NCI-H524 treated with DMSO at 0.1 percent for 48 hours (cell line): ENCODE measurements around the gene SCTR.

Experiments
- DNase-seq: peaks from one replicate; lab custom pipeline; 2025; lab: John Stamatoyannopoulos, UW

Gene SCTR

GRCh38 chr2:119429225-119429981 is 94.9 kb downstream of the SCTR start:
- no peak for DNase-seq

GRCh38 chr2:119428488-119429224 is 95.6 kb downstream of the SCTR start:
- no peak for DNase-seq

DNA sequence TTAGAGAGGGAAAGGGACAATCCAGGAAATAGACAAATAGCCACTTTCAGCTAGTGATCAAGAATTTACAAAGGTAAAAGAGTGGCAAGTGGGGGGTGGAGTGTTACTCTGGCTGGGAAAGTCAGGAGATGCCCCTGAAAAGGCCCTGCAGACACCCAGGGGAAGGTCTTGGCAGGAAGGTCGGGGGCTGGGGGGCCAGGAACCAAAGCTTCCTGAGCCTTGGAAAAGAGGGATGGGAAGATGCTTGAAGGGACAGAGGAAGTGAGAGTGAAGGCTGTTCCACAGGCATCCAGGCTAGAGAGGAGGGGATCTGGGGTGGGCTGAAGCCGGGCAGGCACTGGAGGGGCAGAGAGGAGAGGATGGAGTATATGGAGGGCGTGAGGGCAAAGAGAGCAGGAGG is 96.5 kb downstream of the SCTR start:
- no peak for DNase-seq

- no peak for DNase-seq
Observed at GRCh38 chr2:119426801-119427395, 97.4 kb downstream of the SCTR start.

DNA sequence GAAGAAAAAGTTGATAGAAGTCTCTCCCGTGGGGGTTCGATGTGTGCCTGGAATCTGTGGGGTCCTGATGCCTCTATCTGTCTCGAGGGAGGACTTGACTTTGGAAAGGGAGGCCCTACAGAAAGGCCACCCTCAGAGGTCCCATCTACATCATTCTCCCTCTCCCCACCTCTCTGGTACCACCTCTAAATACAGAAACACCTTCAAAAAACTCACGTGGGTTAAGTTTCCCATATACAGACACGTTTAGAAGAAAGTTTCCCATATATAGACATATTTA is 97.9 kb downstream of the SCTR start:
- no peak for DNase-seq

GRCh38 chr2:119425620-119426395 is 98.5 kb downstream of the SCTR start:
- no peak for DNase-seq

GRCh38 chr2:119425119-119425405 is 99.2 kb downstream of the SCTR start:
- no peak for DNase-seq

DNA sequence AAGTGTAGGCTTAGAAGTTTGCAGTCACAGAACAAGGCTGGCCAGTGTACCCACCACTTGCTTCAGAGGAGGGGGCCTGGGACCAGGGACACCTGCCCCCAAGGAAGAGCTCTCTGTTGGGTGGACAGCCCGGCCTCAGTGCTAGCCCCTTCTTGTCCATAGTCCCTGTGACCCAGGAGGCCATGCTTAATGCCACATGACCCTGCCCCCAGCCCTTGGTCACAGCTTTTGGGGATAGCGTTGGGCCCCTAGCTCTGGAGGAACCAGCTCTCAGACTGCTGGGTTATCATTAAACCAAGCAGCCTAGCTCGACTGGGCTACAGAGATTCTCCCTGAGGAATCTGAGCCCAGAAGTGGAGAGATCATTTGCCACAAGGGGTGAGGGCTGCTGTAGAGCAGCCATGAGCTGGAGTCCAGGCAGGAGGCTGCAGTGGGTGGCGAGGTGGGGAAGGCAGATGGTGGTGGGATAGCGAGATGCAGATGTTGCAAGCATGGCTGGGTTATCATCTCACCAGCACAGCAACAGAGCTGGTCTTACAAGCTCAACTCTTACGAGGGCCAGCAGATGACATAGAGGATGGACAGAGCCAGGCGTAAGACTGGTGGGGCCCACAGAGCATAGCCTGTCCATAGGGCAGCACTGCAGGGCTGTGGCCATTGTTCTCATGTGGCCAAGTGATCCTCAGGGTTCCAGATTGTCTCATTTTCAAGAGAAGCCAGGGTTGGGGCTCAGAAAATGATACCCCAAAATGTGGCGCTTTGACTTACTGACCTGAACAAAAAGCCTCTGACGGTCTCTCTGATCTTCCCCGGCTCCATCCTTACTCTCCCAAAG is 99.8 kb downstream of the SCTR start:
- DNase-seq: no peak

- no peak for DNase-seq
Observed at GRCh38 chr2:119423811-119424210, 100.5 kb downstream of the SCTR start.

DNA sequence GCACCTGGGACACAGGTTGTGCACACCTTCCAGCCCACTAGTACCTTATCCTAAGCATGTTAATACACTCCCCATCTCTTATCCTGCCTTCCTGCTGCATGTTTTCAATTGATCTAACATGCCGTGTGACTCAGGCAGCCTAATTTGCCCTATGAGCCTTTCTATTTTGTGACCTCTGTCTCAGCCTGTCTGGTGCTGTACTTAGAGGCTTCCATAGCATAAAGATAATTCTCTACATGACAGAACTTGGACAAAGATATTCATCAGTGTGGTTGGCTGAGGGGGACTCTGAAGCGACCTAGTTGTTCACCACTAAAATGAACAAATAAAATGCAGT is 101.2 kb downstream of the SCTR start:
- DNase-seq: no peak

DNA sequence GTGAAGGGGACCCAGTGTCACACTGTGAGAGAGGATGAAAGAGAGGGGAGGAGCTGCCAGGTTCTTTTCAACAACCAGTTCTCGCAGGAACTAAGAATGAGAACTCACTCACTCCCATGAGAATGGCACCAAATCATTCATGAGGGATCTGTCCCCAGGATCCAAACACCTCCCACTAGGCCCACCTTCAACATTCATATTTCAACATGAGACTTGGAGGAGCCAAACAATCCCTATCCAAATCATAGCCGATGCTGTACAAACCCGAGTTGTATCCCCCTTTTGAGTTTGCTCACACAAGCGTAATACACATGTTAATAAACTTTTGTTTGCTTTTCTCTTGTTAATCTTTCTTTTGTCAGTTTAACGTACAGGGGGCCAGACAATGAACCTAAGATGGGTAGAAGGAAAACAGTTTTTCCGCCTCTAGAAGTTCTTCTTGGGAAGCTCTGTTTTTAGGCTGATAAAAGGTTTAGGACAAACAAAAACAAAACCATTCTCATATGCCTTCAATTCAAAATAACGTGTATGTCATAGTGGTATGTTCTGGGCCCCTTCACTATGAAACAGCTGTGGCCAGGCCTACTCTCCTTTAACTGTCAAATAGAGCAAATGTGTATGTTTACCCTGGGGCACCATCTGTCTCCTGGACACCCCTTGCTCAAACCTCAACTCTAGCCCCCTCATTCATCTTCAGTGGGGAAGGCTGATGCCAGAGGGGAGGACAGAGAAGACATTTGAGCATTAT is 101.7 kb downstream of the SCTR start:
- DNase-seq: no peak

GRCh38 chr2:119421741-119422140 is 102.5 kb downstream of the SCTR start:
- DNase-seq: no peak

- DNase-seq: no peak
Observed at GRCh38 chr2:119421304-119421703, 103.0 kb downstream of the SCTR start.

DNA sequence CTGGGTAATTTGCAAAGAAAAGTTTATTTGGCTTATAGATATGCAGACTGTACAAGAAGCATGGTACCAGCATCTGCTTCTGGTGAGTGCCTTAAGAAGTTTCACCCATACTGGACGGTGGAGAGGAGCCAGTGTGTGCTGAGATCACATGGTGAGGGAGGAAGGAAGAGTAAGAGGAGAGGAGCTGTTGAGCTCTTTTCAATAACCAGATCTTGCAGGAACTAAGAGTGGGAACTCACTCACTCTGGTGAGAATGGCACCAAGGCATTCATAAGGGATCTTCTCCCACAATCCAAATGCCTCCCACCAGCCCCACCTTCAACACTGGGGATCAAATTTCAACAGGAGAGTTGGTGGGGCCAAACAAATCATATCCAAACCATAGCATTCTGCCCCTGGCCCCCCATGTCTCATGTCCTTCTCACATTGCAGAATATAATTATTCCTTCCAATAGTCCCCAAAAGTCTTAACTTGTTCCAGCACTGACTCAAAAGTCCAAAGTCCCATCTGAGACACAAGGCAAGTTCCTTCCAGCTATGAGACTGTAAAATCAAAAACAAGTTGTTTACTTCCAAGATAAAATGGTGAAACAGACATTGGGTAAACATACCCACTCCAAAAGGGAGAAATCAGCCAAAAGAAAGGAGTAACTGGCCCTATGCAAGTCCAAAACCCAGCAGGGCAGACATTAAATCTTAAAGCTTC is 104.3 kb downstream of the SCTR start:
- no peak for DNase-seq

- DNase-seq: no peak
Observed at GRCh38 chr2:119419065-119419464, 105.2 kb downstream of the SCTR start.

DNA sequence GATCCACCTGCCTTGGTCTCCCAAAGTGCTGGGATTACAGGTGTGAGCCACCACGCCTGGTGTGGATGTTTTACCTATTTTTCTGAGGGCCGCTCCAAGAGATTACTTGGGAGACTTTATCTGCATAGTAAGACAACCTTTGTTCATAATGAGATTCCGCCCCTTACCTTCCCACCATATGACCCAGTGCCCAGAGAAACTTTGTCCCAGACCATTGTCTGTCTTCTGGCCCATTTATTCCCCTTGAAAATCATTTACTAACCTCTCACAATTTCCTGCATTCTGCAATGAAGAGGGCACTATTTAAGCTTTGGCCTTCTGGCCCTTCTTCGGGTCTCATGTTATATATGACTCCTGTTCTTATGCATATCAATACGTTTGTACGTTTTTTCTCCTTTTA is 106.4 kb downstream of the SCTR start:
- DNase-seq: no peak

GRCh38 chr2:119416299-119416923 is 107.9 kb downstream of the SCTR start:
- DNase-seq: no peak

DNA sequence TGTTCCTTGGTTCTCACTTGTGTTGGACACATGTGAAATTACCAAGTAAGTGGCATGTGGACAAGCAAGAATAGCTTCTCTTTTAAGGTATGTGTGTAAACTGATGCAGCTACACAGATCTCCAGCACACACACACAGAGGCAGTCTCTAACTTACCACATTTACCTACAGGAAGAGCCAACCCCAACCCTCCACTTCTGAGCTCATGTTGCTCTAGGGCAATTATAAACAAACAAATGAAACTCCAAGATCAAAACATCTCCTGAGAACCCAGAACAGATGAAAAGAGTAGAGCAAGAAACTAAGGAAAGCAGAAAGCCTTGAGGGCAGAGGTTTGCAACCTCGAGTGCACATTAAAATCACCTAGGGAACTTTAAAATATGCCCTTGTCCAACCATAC is 108.7 kb downstream of the SCTR start:
- no peak for DNase-seq

- DNase-seq: no peak
Observed at GRCh38 chr2:119414894-119415293, 109.4 kb downstream of the SCTR start.

- no peak for DNase-seq
Observed at GRCh38 chr2:119409506-119409905, 114.8 kb downstream of the SCTR start.
